Effector memory CD4-positive, alpha-beta T cell (primary cell): ENCODE results near the gene VPS39.

Source experiments
- DNase-seq, 3 donors: peaks; one replicate each; pipeline ENCODE4 v3.0.0-alpha.2; 2020
- H3K27ac ChIP-seq: 2 replicates; pipeline ENCODE4 v1.7.0; 2013; ENCODE audit warnings: mild to moderate bottlenecking, low read length, moderate library complexity; ENCODE audit not compliant: insufficient read depth, poor library complexity, severe bottlenecking
- H3K27me3 ChIP-seq: replicated peaks from 2 replicates; pipeline ENCODE4 v1.7.0; 2013; ENCODE audit warnings: mild to moderate bottlenecking, low read length; ENCODE audit not compliant: insufficient read depth, control insufficient read depth, poor library complexity, severe bottlenecking
- H3K36me3 ChIP-seq: 2 replicates; pipeline ENCODE4 v1.7.0; 2013; ENCODE audit warnings: mild to moderate bottlenecking, low read length, moderate library complexity; ENCODE audit not compliant: control insufficient read depth, insufficient read depth
- H3K4me1 ChIP-seq: 2 replicates; pipeline ENCODE4 v1.7.0; 2013; ENCODE audit warnings: low read length, mild to moderate bottlenecking; ENCODE audit not compliant: control insufficient read depth, insufficient read depth, poor library complexity, severe bottlenecking
- H3K4me3 ChIP-seq: 2 replicates; pipeline ENCODE4 v1.7.0; 2013; ENCODE audit warnings: low read length, low read depth, mild to moderate bottlenecking; ENCODE audit not compliant: insufficient read depth, poor library complexity, severe bottlenecking
- H3K9me3 ChIP-seq: 2 replicates; pipeline ENCODE4 v1.7.0; 2013; ENCODE audit warnings: mild to moderate bottlenecking, low read length, moderate library complexity; ENCODE audit not compliant: control insufficient read depth

VPS39 gene

GRCh38 chr15:42201801-42202200 is 6.3 kb downstream of the VPS39 start:
- no peak overlapping the region for H3K4me3 ChIP-seq
- no peak for DNase-seq
- peaks cover 25% of the 10 kb centered on the region for H3K36me3 ChIP-seq

GRCh38 chr15:42199126-42199525 is 9.0 kb downstream of the VPS39 start:
- Histone ChIP-seq H3K4me3 (no peak overlapping the region), H3K27ac (no peak overlapping the region), H3K36me3 (peaks cover 29% of the 10 kb centered on the region), H3K27me3 (no peaks in the 10 kb centered on the region), H3K9me3 (no peaks in the 10 kb centered on the region), H3K4me1 (no peaks in the 10 kb centered on the region)
- DNase-seq = no peak

More at GRCh38 chr15:42201801-42202200, 6.3 kb downstream of the VPS39 start:
- Histone ChIP-seq H3K9me3 (no peaks in the 10 kb centered on the region), H3K27ac (no peak overlapping the region), H3K27me3 (no peaks in the 10 kb centered on the region), H3K4me1 (peaks cover 4% of the 10 kb centered on the region)

- Histone ChIP-seq H3K27me3 (no peaks in the 10 kb centered on the region), H3K4me3 (no peak overlapping the region), H3K36me3 (peaks cover 29% of the 10 kb centered on the region), H3K9me3 (no peaks in the 10 kb centered on the region), H3K4me1 (no peaks in the 10 kb centered on the region), H3K27ac (no peak overlapping the region)
- no peak for DNase-seq
Observed at GRCh38 chr15:42198516-42198915, 9.6 kb downstream of the VPS39 start.

GRCh38 chr15:42194513-42194912 is 13.6 kb downstream of the VPS39 start:
- Histone ChIP-seq H3K4me3 (no peak overlapping the region), H3K4me1 (no peaks in the 10 kb centered on the region), H3K27ac (no peak overlapping the region), H3K36me3 (peaks cover 48% of the 10 kb centered on the region), H3K27me3 (no peaks in the 10 kb centered on the region), H3K9me3 (no peaks in the 10 kb centered on the region)
- DNase-seq = no peak

GRCh38 chr15:42193383-42193782 is 14.7 kb downstream of the VPS39 start:
- Histone ChIP-seq H3K36me3 (peaks cover 43% of the 10 kb centered on the region), H3K27me3 (no peaks in the 10 kb centered on the region), H3K4me3 (no peak overlapping the region), H3K27ac (no peak overlapping the region), H3K9me3 (no peaks in the 10 kb centered on the region), H3K4me1 (no peaks in the 10 kb centered on the region)
- no peak for DNase-seq

GRCh38 chr15:42191610-42192346 is 16.3 kb downstream of the VPS39 start:
- no peak overlapping the region for H3K27ac ChIP-seq
- no peak for DNase-seq
- H3K4me1 ChIP-seq = no peaks in the 10 kb centered on the region
- H3K36me3 ChIP-seq = peaks cover 45% of the 10 kb centered on the region
- no peaks in the 10 kb centered on the region for H3K9me3 ChIP-seq
- H3K4me3 ChIP-seq = no peak overlapping the region
- H3K27me3 ChIP-seq = no peaks in the 10 kb centered on the region

GRCh38 chr15:42190370-42190769 is 17.7 kb downstream of the VPS39 start:
- no peak overlapping the region for H3K27ac ChIP-seq

GRCh38 chr15:42185801-42186200 is 22.3 kb downstream of the VPS39 start:
- no peaks in the 10 kb centered on the region for H3K4me1 ChIP-seq
- no peak overlapping the region for H3K4me3 ChIP-seq
- no peak for DNase-seq
- no peaks in the 10 kb centered on the region for H3K9me3 ChIP-seq
- no peak overlapping the region for H3K27ac ChIP-seq
- peaks cover 68% of the 10 kb centered on the region for H3K36me3 ChIP-seq
- H3K27me3 ChIP-seq = no peaks in the 10 kb centered on the region

More at GRCh38 chr15:42190370-42190769, 17.7 kb downstream of the VPS39 start:
- Histone ChIP-seq H3K9me3 (no peaks in the 10 kb centered on the region), H3K36me3 (peaks cover 57% of the 10 kb centered on the region), H3K27me3 (no peaks in the 10 kb centered on the region), H3K4me1 (no peaks in the 10 kb centered on the region), H3K4me3 (no peak overlapping the region)
- DNase-seq = no peak

GRCh38 chr15:42184736-42185135 is 23.4 kb downstream of the VPS39 start:
- peaks cover 69% of the 10 kb centered on the region for H3K36me3 ChIP-seq
- H3K4me3 ChIP-seq = no peak overlapping the region
- no peak for DNase-seq
- H3K4me1 ChIP-seq = no peaks in the 10 kb centered on the region
- no peaks in the 10 kb centered on the region for H3K27me3 ChIP-seq
- no peaks in the 10 kb centered on the region for H3K9me3 ChIP-seq
- H3K27ac ChIP-seq = no peak overlapping the region

GRCh38 chr15:42184296-42184695 is 23.8 kb downstream of the VPS39 start:
- no peak overlapping the region for H3K27ac ChIP-seq
- DNase-seq = no peak
- H3K36me3 ChIP-seq = peaks cover 70% of the 10 kb centered on the region

More at GRCh38 chr15:42184296-42184695, 23.8 kb downstream of the VPS39 start:
- Histone ChIP-seq H3K4me3 (no peak overlapping the region), H3K4me1 (no peaks in the 10 kb centered on the region), H3K27me3 (no peaks in the 10 kb centered on the region), H3K9me3 (no peaks in the 10 kb centered on the region)
